ENCODE results near the gene BRSK1.
A peak's percentile ranks its signal among the peaks of the same experiment; 100 is the strongest.

Gene BRSK1

DNA sequence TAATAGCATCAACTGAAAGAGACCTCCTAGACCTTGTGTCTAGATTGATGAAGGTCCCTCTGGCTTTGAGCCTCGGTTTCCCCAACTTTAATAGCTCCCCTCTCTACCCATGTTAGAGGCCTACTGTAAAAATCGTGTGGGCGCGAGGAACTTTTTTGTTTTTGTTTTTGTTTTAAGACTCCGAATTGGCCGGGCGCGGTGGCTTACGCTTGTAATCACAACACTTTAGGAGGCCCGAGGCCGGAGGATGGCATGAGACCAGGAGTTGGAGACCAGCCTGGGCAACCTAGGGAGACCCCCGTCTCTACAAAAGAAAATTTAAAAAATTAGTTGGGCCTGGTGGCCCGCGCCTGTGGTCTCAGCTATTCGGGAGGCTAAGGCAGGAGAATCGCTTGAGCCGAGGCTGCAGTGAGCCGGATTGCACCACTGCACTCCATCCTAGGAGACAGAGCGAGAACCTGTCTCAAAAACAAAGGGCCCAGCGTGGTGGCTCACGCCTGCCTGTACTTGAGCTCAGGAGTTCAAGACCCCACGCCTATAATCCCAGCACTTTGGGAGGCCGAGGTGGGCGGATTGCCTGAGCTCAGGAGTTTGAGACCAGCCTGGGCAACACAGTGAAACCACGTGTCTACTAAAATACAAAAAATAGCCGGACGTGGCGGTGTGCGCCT is 24.1 kb upstream of the BRSK1 start:
- H3K4me1 Mint-ChIP-seq (ENCODE audit: low read depth), result peaks cover 33% of the 10 kb centered on the region
- peaks cover 27% of the 10 kb centered on the region for H3K36me3 Mint-ChIP-seq (ENCODE audit: low read depth)
- peak overlapping the region; percentile 90 for H3K4me3 Mint-ChIP-seq
- no peaks in the 10 kb centered on the region for H3K9me3 Mint-ChIP-seq
- H3K27ac Mint-ChIP-seq, result peak overlapping the region; percentile 93
- no peaks in the 10 kb centered on the region for H3K27me3 Mint-ChIP-seq (ENCODE audit: low read depth)

DNA sequence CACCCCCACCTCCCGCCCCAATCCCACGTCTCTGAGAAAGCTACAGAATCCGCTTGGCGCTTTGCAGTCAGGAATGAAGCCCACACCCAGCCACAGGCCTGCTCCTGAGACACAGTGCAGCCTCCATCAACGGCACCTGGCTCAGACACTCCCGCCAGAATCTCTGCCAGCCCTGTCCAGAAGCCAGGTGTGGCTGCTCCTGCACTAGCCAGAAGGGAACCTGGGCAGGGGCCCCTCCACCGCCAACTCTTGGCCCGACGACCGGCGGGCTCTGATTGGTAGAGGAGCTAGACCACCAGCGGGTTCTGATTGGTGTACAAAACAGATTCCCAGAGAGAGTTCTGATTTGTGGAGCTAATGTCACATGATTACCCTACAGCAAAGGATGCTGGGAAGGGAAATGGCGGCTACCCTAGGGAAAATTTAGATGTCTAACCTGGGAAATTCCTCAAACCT is 22.1 kb upstream of the BRSK1 start:
- H3K36me3 Mint-ChIP-seq (ENCODE audit: low read depth), result peaks cover 20% of the 10 kb centered on the region
- no peak overlapping the region for H3K4me3 Mint-ChIP-seq
- H3K4me1 Mint-ChIP-seq (ENCODE audit: low read depth), result peaks cover 17% of the 10 kb centered on the region
- H3K27ac Mint-ChIP-seq, result no peak overlapping the region
- no peaks in the 10 kb centered on the region for H3K27me3 Mint-ChIP-seq (ENCODE audit: low read depth)
- H3K9me3 Mint-ChIP-seq, result peaks cover 6% of the 10 kb centered on the region

DNA sequence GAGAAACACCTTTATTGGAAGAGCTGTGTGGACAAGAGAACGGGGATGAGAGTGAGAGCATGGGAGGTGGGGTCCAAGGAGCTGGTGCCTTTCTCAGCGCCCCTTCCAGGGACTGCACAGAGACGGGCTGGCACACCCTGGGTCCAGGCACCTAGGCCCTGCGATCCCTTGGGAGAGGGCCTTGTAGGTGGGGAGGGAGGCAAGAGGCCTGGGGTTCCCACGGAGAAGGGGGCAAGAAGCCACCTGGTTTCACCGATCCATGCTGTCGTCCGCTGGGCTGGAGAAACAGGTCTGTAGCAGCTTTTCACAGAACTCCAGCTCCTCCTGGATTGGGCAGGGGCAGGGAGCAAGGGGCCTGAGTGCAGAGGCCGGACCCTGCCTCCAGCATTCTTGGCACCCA is 21.4 kb upstream of the BRSK1 start:
- Mint-ChIP-seq H3K9me3 (peaks cover 8% of the 10 kb centered on the region), H3K36me3 (ENCODE audit: low read depth) (peaks cover 15% of the 10 kb centered on the region), H3K4me3 (no peak overlapping the region), H3K27ac (no peak overlapping the region), H3K27me3 (ENCODE audit: low read depth) (no peaks in the 10 kb centered on the region), H3K4me1 (ENCODE audit: low read depth) (peaks cover 10% of the 10 kb centered on the region)

DNA sequence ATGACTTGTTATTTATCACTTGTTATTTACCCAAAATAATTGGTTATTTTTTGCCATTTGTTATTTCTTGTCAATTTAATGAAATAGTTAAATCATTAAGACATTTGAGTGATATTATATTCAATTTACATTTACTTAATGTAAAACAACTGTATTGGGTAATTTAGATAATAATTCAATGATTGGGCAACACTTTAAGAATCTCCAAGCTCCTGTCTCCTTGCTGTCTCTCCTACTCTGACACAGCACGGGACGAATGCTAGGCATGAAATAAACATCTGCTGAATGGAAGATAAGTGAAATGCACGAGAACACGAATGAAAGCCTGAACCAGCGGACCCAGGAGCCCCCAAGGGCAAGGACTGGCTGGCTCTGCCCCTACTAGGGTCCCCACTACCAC is 19.3 kb upstream of the BRSK1 start:
- Mint-ChIP-seq H3K27ac (no peak overlapping the region), H3K36me3 (ENCODE audit: low read depth) (peaks cover 12% of the 10 kb centered on the region), H3K4me3 (no peak overlapping the region), H3K4me1 (ENCODE audit: low read depth) (peaks cover 4% of the 10 kb centered on the region), H3K27me3 (ENCODE audit: low read depth) (no peaks in the 10 kb centered on the region), H3K9me3 (peaks cover 8% of the 10 kb centered on the region)

DNA sequence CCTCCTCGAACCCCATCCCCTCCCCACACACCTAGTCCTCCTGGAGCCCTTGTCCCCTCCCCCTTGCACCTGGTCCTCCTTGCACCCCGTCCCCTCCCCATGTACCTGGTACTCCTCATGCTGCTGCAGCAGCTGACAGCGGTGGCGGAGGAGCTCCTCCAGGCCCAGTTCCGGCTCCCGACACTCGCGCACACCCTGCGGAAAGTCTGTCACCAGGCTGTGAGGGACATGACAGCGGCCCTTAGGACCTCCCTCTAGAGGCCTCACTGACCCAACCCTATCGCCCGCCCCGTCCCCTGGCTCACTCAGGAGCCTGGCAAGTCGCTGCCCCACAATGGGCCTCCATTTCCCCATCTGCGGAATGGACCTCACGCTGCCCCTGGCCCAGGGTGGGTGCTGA is 18.6 kb upstream of the BRSK1 start:
- H3K9me3 Mint-ChIP-seq, result peaks cover 8% of the 10 kb centered on the region
- H3K27me3 Mint-ChIP-seq (ENCODE audit: low read depth), result no peaks in the 10 kb centered on the region
- H3K27ac Mint-ChIP-seq, result no peak overlapping the region
- H3K4me1 Mint-ChIP-seq (ENCODE audit: low read depth), result peaks cover 3% of the 10 kb centered on the region
- H3K36me3 Mint-ChIP-seq (ENCODE audit: low read depth), result peaks cover 12% of the 10 kb centered on the region
- no peak overlapping the region for H3K4me3 Mint-ChIP-seq

DNA sequence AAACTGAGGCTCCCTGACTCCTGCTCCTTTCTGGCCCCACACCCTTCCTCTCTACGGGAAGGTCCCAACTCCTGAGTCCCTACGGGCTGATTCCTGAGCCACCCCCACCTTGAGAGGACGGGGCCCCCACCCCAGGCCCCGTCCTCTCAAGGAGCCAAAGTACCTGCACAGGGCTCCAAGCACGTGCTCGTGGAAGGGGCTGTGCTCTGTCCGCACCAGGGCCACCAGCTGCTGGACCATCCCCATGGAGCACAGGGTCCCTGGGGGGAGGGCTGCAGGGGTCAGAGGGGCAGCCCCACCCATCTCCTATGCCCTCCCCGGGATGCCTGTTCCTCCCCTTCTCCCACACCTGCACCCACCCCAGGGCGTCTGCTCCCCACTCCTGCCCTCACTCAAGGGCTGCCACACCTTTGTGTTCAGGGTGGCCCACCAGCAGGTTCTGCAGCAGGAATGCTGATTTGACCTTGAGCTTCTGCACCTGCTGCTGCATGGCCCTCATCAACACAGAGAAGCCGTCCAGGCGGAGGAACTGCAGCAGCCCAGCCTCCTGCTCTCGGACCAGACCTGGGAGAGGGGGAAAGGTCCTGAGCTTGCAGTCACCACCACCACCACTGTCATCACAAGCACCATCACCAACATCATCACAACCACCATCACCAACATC is 17.9 kb upstream of the BRSK1 start:
- H3K27ac Mint-ChIP-seq, result no peak overlapping the region
- peaks cover 8% of the 10 kb centered on the region for H3K9me3 Mint-ChIP-seq

DNA sequence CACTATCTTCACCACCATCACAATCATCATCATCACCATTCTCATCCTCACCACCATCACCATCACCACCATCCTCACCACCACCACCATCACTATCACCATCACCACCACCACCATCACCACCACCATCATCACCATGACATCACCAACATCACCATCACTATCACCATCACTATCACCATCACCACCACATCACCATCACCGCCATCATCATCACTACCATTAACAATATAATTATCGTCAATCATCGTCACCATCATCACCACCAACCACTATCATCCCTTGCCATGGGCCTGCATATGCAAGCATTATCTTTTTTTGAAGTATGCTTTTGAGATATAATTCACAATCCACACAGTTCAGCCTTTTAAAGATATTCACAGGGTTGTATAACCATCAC is 17.4 kb upstream of the BRSK1 start:
- Mint-ChIP-seq H3K4me3 (no peak overlapping the region), H3K36me3 (ENCODE audit: low read depth) (peaks cover 12% of the 10 kb centered on the region), H3K4me1 (ENCODE audit: low read depth) (no peaks in the 10 kb centered on the region), H3K27ac (peak overlapping the region; percentile 5), H3K9me3 (peaks cover 8% of the 10 kb centered on the region), H3K27me3 (ENCODE audit: low read depth) (no peaks in the 10 kb centered on the region)

More for the DNA sequence above, 17.9 kb upstream of the BRSK1 start:
- Mint-ChIP-seq H3K4me3 (no peak overlapping the region), H3K36me3 (ENCODE audit: low read depth) (peaks cover 12% of the 10 kb centered on the region), H3K4me1 (ENCODE audit: low read depth) (no peaks in the 10 kb centered on the region), H3K27me3 (ENCODE audit: low read depth) (no peaks in the 10 kb centered on the region)

DNA sequence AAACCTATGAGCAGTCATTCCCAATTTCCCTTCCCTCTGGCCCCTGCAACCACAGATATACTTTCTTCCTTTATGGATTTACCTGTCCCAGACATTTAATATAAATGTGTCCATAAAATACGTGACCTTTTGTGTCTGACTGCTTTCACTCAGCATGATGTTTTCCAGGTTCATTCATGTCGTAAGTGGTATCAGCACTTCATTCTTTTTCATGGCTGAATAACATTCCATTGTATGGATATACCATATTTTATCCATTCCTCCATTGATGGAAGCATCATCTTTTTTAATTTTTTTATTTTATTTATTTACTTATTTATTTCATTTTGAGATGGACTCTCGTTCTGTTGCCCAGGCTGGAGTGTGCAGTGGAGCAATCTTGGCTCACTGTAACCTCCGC is 17.0 kb upstream of the BRSK1 start:
- peaks cover 12% of the 10 kb centered on the region for H3K36me3 Mint-ChIP-seq (ENCODE audit: low read depth)
- H3K27ac Mint-ChIP-seq, result no peak overlapping the region
- H3K4me1 Mint-ChIP-seq (ENCODE audit: low read depth), result no peaks in the 10 kb centered on the region
- H3K9me3 Mint-ChIP-seq, result peaks cover 8% of the 10 kb centered on the region
- H3K27me3 Mint-ChIP-seq (ENCODE audit: low read depth), result no peaks in the 10 kb centered on the region
- H3K4me3 Mint-ChIP-seq, result no peak overlapping the region

DNA sequence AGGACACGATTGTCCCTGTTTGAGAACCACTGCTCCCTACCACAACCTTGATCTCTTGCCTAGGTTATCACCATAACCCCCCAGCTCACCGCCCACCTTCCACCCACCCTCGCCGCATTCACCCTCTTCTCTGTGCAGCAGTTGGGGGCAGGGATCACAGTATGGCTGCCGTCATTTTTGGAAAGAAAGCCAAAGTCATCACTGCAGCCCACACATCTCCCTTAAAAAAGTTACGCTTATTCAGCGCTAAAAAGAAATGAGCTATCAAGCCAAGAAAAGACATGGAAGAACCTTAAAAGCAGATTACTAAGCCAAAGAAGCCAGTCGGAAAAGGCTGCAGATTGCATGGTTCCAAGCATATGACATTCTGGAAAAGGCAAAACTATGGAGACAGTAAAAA is 14.5 kb upstream of the BRSK1 start:
- no peaks in the 10 kb centered on the region for H3K4me1 Mint-ChIP-seq (ENCODE audit: low read depth)
- H3K27me3 Mint-ChIP-seq (ENCODE audit: low read depth), result no peaks in the 10 kb centered on the region
- no peak overlapping the region for H3K4me3 Mint-ChIP-seq
- H3K36me3 Mint-ChIP-seq (ENCODE audit: low read depth), result peaks cover 17% of the 10 kb centered on the region
- no peak overlapping the region for H3K27ac Mint-ChIP-seq
- peaks cover 8% of the 10 kb centered on the region for H3K9me3 Mint-ChIP-seq

DNA sequence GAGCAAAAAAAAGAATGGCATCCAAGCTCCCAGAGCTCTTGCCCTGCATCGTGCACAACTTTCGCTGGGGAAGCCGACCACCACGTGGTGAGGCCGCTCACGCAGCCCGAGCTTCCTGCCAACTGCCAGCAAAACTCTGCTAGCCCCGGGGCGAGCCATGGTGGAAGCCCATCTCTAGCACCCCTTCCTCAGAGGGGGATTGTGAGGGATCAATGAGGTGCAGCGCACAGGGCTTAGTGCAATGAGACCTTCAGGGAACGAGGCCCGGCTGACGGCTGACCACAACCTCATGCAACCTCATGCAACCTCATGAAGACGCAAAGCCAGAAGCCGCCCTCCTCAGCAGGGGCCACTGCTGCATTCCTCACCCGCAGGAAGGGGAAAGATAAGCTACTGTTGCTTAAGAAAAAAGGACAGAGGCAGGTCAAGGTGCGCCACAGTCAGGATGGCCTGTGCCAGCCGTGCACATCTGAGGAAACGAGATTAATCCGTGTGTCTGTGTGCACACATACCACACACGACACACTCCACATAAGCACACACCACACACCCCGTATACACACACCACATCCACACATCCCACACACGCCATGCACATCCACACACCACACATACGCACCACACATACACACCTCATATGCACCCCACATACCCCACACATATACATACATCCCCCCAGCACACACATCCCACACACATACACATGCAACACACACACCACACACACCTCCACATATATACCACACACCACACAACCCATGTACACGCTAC is 13.4 kb upstream of the BRSK1 start:
- H3K36me3 Mint-ChIP-seq (ENCODE audit: low read depth), result peaks cover 17% of the 10 kb centered on the region
- peaks cover 8% of the 10 kb centered on the region for H3K9me3 Mint-ChIP-seq
- H3K4me1 Mint-ChIP-seq (ENCODE audit: low read depth), result no peaks in the 10 kb centered on the region
- H3K27ac Mint-ChIP-seq, result no peak overlapping the region
- H3K27me3 Mint-ChIP-seq (ENCODE audit: low read depth), result no peaks in the 10 kb centered on the region
- H3K4me3 Mint-ChIP-seq, result no peak overlapping the region

DNA sequence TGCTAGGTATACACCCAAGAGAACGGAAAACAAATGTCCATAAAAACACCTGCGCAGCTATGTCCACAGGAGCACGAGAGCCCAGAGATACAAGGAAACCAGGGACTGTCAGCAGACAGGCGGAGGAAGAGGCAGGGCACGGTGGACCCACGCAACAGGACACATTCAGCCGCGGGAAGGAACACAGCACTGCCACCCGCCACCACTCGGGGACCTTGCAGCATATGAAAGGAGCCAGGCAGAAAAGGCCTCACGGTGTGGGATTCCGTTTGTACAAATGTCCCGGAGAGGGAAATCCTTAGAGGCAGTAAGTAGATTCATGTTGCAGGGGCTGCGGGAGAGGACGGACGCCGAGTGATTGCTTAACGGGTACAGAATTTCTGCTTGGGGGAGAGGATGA is 11.7 kb upstream of the BRSK1 start:
- Mint-ChIP-seq H3K9me3 (no peaks in the 10 kb centered on the region), H3K27ac (no peak overlapping the region), H3K36me3 (ENCODE audit: low read depth) (peaks cover 13% of the 10 kb centered on the region), H3K27me3 (ENCODE audit: low read depth) (no peaks in the 10 kb centered on the region), H3K4me1 (ENCODE audit: low read depth) (peaks cover 1% of the 10 kb centered on the region), H3K4me3 (no peak overlapping the region)

DNA sequence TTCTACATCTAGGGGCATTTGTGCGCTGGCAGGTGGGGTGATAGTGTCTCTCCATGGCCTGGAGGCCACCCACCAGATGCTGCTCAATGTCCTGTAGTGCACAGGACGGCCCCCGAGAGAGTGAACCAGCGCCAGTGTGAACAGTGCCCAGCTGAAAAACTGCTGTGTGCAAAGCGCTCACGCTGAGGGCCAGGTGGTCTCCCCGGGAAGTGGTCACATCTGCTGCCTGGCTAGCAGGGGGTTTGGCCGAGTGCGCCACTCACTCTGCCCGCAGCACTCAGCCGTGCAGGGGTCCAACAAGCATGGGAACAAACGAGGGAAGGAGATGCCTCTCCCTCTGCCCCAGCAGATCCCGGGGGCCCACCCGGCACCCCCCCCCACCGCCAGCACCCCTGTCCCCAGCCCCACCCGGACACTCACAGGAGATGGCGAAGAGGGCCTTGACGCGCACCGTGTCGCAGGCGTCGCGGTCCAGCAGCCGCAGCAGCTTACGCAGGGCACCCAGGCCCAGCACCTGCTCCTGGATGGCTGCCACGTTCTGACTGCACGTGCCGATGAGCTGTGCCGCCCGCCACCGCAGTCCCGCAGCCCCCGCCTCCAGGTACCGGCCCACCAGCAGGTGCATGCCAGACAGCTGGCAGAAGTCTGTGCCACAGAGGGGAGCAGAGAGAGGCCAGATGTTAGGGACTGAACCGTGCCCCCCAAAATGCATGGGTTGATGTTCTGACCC is 9.7 kb upstream of the BRSK1 start:
- H3K9me3 Mint-ChIP-seq, result no peaks in the 10 kb centered on the region
- H3K27me3 Mint-ChIP-seq (ENCODE audit: low read depth), result no peaks in the 10 kb centered on the region
- H3K27ac Mint-ChIP-seq, result no peak overlapping the region
- peaks cover 13% of the 10 kb centered on the region for H3K36me3 Mint-ChIP-seq (ENCODE audit: low read depth)
- H3K4me1 Mint-ChIP-seq (ENCODE audit: low read depth), result peaks cover 3% of the 10 kb centered on the region
- H3K4me3 Mint-ChIP-seq, result no peak overlapping the region

DNA sequence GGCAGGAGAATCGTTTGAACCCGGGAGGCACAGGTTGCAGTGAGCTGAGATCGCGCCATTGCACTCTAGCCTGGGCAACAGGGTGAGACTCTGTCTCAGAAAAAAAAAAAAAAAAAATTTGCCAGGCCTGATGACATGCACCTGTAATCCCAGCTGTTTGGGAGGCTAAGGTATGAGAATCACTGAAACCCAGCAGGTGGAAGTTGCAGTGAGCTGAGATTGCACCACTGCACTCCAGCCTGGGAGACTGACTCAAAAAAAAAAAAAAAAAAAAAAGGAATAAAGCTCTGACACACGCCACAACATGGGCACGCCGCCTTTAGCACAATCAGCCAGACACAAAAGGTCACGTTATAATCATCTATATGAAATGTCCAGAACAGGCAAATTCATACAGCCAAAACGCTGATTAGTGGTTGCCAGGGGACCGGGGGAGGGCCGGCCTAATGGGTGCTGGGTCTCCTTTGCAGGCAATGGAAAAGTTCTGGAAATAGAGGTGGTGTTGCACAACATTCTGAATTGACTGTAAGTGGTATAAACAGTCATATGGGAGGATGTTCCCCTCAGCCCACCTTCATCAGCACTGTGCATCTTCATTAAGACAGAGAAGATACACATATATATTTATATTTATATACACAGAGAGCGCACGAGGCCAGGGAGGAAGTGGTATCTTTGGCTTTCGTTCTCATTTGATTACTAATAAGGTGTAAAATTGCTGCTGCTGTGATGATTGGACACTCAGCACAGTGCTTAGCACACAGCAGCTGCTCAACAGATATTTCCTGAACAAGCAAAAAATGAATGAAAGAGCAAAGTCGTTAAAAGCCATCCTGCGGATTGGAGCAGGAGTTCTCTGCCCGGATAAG is 7.7 kb upstream of the BRSK1 start:
- no peak overlapping the region for H3K4me3 Mint-ChIP-seq
- H3K27me3 Mint-ChIP-seq (ENCODE audit: low read depth), result no peaks in the 10 kb centered on the region
- peak overlapping the region; percentile 67 for H3K27ac Mint-ChIP-seq
- peaks cover 16% of the 10 kb centered on the region for H3K4me1 Mint-ChIP-seq (ENCODE audit: low read depth)
- H3K36me3 Mint-ChIP-seq (ENCODE audit: low read depth), result peaks cover 15% of the 10 kb centered on the region
- no peaks in the 10 kb centered on the region for H3K9me3 Mint-ChIP-seq

Data from T-helper 1 cell treated with Interleukin-12 subunit alpha and Interleukin-12 subunit beta and Interleukin-4 antibody, amounts not matched to agents 30 μg/mL and 1 μg/mL, for 36 hours (primary cell).